Measurements from ENCODE around the gene PGP. TPM values are rescaled to one million over a fixed set of nuclear protein-coding genes. Genes with fewer than 3 reads are reported as not detected.

Gene PGP
- total RNA-seq, 2 donors from 2014 or later: 7.2 to 8.4 TPM

GRCh38 chr16:2238150-2238837 is 23.7 kb upstream of the PGP start:
- DNase-seq (ENCODE audit: low spot score): no peak
- intact Hi-C loops (cut with DNase I): no loop called here

- intact Hi-C loops (cut with DNase I): loop anchor here in 1 of 2 donors (2.0 kb wide), 1 partner anchor 421 kb away; no protein-coding TSS in a partner anchor
- no peak for DNase-seq (ENCODE audit: low spot score)
These were observed 23.0 kb upstream of the PGP start for GRCh38 chr16:2237493-2238149.

DNA sequence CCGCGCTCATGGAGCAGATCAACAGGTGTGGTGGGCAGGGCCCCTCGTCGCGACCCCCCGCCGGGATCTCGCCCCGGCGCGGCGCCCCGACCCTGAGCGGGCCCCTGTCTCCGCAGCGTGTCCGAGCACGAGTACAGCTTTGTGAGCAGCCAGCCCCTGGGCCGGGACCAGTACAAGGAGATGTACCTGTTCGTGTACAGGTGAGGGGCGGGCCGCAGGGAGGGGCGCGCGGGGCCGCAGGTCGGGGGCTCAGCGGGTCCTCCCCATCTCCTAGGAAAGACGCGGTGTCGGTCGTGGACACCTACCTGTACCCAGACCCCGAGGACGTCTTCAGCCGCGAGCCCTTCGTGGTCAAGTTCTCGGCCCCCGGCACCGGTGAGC is 22.5 kb upstream of the PGP start:
- intact Hi-C loops (cut with DNase I): loop anchor here in 1 of 2 donors (2.0 kb wide), 1 partner anchor 420 kb away; no protein-coding TSS in a partner anchor
- DNase-seq (ENCODE audit: low spot score): no peak

GRCh38 chr16:2236337-2237101 is 21.9 kb upstream of the PGP start, which contains the start of gene DNASE1L2:
Gene DNASE1L2 (plus strand): TSS chr16:2236444. CDS start chr16:2236817, 373 bp downstream.
- intact Hi-C loops (cut with DNase I): loop anchor here in 1 of 2 donors (2.0 kb wide), 1 partner anchor 420 kb away; no protein-coding TSS in a partner anchor
- no peak for DNase-seq (ENCODE audit: low spot score)

DNA sequence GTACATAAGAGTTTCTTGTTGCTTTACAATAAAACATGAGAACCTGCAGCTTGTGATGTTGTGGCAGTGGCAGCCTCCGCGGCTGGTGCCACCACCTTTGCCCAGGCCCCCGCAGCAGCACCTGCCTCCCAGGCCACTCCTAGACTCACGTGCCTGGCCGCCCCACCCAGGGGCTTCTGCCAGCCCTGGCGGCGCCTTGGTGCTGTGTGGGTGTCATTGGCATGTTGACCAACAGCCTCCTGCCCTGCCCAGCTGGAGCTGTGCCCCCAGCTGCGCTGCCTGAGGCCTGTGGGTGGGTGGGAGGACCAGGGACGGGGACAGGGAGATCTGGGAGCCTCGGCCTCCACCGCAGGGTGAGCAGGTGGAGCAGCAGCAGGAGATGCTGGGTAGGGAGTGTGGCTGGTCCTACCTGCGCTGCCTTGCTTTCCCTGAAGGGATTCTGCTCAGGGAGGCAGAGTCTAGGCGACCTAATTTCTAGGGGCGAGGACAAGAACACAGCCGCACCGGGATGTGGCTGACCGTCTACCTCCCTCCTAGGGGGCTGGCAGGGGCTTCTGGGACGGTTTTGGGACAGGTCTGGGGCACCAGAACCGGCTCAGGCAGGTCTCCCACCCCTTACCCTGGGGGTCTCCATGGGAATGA is 21.2 kb upstream of the PGP start:
- intact Hi-C loops (cut with DNase I): loop anchor here in 1 of 2 donors (2.0 kb wide), 1 partner anchor 419 kb away; no protein-coding TSS in a partner anchor

GRCh38 chr16:2235234-2235651 is 20.6 kb upstream of the PGP start:
- intact Hi-C loops (cut with DNase I): no loop called here
- DNase-seq (ENCODE audit: low spot score): no peak

More for the DNA sequence above, 21.2 kb upstream of the PGP start:
- no peak for DNase-seq (ENCODE audit: low spot score)

DNA sequence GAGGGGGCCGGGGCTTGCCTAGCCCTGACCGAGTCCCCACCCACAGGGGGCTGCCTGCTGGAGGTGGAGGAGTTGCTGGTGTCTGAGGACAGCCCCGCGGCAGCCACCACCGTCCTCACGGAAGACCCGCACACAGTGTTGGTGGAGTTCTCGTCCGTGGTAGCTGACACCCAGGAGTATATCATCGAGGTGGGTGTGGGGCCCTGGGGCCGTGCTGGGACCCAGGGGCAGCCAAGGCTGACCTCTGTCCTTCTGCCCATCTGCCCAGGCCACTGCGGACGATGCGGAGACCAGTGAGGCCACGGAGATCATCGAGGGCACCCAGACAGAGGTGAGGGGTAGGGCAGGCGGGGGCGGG is 20.2 kb upstream of the PGP start:
- no peak for DNase-seq (ENCODE audit: low spot score)
- intact Hi-C loops (cut with DNase I): no loop called here

DNA sequence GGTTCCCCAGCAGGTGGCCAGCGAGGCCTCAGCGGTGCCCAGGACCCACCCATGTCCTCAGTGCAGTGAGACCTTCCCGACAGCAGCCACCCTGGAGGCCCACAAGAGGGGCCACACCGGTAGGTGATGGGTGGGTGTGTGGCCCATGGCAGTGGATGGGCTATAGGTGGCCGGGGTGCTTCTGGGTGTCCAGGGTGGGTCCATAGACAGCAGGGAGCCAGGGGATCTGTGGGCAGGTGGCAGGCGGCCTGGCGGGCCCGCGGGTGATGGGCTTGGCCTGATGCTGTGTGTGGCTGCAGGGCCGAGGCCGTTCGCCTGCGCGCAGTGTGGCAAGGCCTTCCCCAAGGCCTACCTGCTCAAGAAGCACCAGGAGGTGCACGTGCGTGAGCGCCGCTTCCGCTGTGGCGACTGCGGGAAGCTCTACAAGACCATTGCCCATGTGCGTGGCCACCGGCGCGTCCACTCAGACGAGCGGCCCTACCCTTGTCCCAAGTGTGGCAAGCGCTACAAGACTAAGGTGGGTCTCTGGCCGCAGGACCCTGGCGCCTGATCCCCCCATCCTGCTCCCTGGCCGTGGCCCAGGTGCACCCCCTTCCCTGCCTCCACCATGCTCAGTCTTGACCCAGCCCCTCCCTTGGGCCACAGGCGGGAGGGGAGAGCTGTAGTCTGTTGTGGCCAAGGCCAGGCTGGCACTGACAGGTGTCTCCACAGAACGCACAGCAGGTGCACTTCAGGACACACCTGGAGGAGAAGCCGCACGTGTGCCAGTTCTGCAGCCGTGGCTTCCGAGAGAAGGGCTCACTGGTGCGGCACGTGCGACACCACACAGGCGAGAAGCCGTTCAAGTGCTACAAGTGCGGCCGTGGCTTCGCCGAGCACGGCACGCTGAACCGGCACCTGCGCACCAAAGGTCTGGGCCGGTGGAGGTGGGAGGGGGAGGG is 19.5 kb upstream of the PGP start:
- intact Hi-C loops (cut with DNase I): no loop called here
- no peak for DNase-seq (ENCODE audit: low spot score)

DNA sequence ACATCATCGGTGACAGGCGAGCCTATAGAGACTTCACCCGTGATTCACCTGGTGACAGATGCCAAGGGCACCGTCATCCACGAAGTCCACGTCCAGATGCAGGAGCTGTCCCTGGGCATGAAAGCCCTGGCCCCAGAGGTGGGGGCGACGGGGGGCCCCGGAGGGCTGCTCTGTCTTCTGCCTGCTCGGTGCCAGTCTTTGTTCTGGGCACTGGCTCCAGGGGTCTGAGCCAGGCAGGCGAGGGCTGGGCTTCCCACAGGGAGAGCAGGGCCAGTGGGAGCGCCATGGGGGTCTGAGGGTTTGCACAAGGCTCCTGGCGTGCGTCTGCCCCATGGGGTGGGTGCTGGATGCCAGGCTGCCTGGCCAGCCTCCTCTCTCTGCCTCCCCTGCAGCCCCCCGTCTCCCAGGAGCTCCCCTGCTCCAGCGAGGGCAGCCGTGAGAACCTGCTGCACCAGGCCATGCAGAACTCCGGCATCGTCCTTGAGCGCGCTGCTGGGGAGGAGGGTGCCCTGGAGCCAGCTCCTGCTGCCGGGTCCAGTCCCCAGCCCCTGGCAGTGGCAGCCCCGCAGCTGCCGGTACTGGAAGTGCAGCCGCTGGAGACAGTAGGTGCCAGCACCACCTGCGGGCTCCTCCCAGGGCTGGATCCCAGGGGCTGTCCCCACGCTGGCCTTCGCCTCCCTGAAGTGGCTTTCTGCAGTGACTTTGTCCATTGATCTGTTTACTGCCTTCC is 18.6 kb upstream of the PGP start:
- intact Hi-C loops (cut with DNase I): no loop called here
- peak; percentile 79 for DNase-seq (ENCODE audit: low spot score)

DNA sequence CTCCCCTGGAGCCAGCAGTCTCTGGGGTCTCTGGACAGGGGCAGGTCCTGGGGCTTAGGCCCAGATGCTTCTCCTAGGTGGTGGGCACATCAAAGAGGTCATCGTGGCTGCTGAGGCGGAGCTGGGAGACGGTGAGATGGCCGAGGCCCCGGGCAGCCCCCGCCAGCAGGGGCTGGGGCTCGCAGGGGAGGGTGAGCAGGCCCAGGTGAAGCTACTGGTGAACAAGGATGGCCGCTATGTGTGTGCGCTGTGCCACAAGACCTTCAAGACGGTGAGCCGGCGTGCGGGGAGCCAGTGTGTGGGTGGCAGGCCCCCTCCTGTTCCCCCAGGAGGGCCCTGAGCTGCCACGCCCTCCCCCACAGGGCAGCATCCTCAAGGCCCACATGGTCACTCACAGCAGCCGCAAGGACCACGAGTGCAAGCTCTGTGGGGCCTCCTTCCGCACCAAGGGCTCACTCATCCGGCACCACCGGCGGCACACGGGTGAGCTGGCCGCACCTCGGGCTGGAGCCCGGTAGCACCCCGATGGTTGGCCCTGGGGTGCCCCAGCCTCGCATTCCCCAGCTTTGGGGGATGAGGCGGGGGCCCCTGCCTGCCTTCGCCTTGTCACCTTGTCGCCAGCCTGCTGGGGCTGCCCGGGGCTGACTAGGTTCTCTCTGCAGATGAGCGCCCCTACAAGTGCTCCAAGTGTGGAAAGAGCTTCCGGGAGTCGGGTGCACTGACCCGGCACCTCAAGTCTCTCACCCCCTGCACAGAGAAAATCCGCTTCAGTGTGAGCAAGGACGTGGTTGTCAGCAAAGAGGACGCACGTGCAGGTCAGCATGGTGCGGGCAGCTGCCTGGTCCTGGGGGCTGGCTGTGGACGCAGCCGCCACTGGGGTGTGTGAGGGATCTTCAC is 17.7 kb upstream of the PGP start:
- intact Hi-C loops (cut with DNase I): no loop called here
- DNase-seq (ENCODE audit: low spot score): no peak

- intact Hi-C loops (cut with DNase I): no loop called here
These were observed 16.6 kb upstream of the PGP start for GRCh38 chr16:2231016-2231931.

DNA sequence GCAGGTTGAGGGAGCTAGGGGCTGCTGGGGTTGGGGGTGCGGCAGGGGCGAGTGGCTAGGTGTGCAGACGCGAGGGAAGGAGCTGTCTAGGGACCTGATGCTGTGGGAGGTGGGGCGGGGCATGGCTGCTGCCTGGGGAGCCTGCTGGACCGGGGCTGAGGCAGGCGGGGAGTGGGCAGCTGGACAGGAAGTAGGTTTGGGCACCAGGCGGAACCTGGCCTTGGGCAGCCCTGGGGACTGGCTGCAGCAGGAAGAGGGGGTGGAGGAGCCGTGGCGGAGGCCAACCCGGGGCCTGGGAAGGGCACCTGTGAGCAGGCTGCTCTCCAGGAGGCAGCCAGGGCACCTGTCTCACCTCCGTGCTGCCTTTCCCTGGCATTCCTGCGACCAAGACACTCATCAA is 15.7 kb upstream of the PGP start:
- intact Hi-C loops (cut with DNase I): no loop called here
- no peak for DNase-seq (ENCODE audit: low spot score)

More at GRCh38 chr16:2231016-2231931, 16.6 kb upstream of the PGP start:
- no peak for DNase-seq (ENCODE audit: low spot score)

DNA sequence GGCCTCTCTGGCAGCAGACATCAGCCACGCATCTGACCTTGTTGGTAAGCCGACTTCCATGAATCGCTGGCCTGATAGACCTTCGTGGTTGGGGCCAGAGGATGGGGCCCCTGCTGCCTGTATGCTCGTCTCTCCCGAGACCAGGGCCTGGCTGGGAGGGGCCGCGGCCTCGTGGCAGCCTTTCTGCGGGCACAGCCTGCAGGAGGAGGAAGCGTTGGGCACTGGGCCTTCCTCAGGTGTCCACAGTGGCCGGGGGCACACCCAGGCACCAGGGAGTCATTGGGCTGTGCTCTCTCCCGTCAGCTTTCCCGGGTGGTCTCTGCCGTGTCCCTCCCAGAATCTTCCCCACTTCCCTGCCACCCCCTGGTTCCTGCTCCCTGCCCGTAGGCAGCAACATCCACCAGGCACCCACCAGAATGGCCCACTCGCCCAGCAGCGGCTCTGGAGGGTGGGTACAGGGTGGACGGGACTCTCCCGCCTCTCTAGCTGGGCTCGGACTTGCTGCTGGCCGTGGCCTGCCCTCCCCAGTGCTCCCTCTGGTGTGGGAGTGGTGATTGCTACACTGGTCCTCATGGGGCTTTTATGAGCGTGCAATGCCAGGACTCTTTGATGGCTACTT is 15.1 kb upstream of the PGP start:
- DNase-seq (ENCODE audit: low spot score): no peak
- intact Hi-C loops (cut with DNase I): loop anchor here in 1 of 2 donors (10.0 kb wide), 1 partner anchor 45 kb away; no protein-coding TSS in a partner anchor

- DNase-seq (ENCODE audit: low spot score): no peak
- intact Hi-C loops (cut with DNase I): loop anchor here in 1 of 2 donors (10.0 kb wide), 1 partner anchor 46 kb away; no protein-coding TSS in a partner anchor
These were observed 14.5 kb upstream of the PGP start for GRCh38 chr16:2229091-2229490.

DNA sequence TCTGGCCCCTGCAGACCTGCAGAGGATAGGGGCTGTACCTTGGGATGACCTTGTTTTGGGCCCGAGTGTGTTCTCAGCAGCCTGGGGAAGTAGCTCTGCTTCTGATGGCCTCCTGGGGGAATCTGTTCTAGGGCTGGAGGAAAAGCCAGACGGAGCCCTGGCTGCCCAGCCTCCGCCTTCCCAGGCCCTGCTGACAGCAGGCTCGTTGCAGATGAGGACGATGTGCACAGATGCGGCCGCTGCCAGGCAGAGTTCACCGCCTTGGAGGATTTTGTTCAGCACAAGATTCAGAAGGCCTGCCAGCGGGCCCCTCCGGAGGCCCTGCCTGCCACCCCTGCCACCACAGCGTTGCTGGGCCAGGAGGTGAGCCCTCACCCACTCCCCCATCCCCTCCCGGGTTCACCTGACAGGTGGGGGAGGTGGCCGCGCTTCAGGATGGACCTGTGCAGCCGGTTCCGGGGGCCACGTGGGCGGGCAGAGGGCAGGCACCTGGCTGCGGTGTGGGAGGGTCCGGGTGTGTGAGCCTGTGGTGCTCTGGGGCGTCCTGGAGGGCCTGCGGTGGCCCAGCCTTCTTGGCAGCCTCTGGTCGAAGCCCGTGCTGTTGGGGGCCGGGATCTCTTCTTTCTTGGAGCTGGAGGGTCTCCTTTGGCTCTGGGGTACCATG is 13.7 kb upstream of the PGP start:
- intact Hi-C loops (cut with DNase I): loop anchor here in 1 of 2 donors (10.0 kb wide), 1 partner anchor 47 kb away; no protein-coding TSS in a partner anchor
- no peak for DNase-seq (ENCODE audit: low spot score)

All from posterior vena cava (tissue), 2 donors.